A673 (cell line): ENCODE results near the gene SERGEF. TPM values are rescaled to one million over a fixed set of nuclear protein-coding genes. Genes with fewer than 3 reads are reported as not detected.

Source experiments
- BruUV-seq: library from RNA; stranded (reverse); fragments of 400-500 nt; replicated peaks from 2 replicates; lab custom pipeline; 2021; lab: Mats Ljungman, UMichigan
- CTCF ChIA-PET: fragments of 300-600 bp; sonication (Branson Sonifier 250); formaldehyde crosslinking; loops from one replicate; lab custom pipeline; 2022; ENCODE audit warnings: antibody characterized with exemption; lab: Charles Lee
- POLR2A ChIA-PET: fragments of 300-600 bp; sonication (Branson Sonifier 250); formaldehyde crosslinking; loops from one replicate; lab custom pipeline; 2022; ENCODE audit warnings: antibody characterized with exemption; ENCODE audit not compliant: low non-redundant PET; lab: Charles Lee
- DNase-seq: peaks from one replicate; pipeline ENCODE4 v3.0.0-alpha.2; 2015; ENCODE audit warnings: low spot score
- H3K27ac ChIP-seq: fragments of 200-600 bp; sonication (generic); 2 replicates; pipeline ENCODE4 v1.5.1; 2016; ENCODE audit warnings: mixed run types, low read depth, mild to moderate bottlenecking, mixed read lengths, antibody characterized with exemption, low read length; ENCODE audit not compliant: poor library complexity, severe bottlenecking
- H3K27me3 ChIP-seq: fragments of 200-600 bp; sonication (generic); replicated peaks from 2 replicates; pipeline ENCODE4 v1.6.1; 2017; ENCODE audit warnings: mixed run types, low read depth, mild to moderate bottlenecking, mixed read lengths, antibody characterized with exemption, low read length; ENCODE audit not compliant: insufficient read depth, poor library complexity
- H3K36me3 ChIP-seq: fragments of 200-600 bp; sonication (generic); 2 replicates; pipeline ENCODE4 v1.6.1; 2016; ENCODE audit warnings: mixed run types, mild to moderate bottlenecking, mixed read lengths, antibody characterized with exemption, low read length; ENCODE audit not compliant: insufficient read depth, poor library complexity, severe bottlenecking
- H3K4me1 ChIP-seq: fragments of 200-600 bp; sonication (generic); 2 replicates; pipeline ENCODE4 v1.6.1; 2017; ENCODE audit warnings: mixed run types, mild to moderate bottlenecking, mixed read lengths, antibody characterized with exemption, low read length; ENCODE audit not compliant: insufficient read depth, poor library complexity, severe bottlenecking
- H3K4me3 ChIP-seq: fragments of 200-600 bp; sonication (generic); 2 replicates; pipeline ENCODE4 v1.5.1; 2016; ENCODE audit warnings: low read depth, mixed run types, mild to moderate bottlenecking, mixed read lengths, low read length; ENCODE audit not compliant: poor library complexity, severe bottlenecking
- H3K9me3 ChIP-seq: fragments of 200-600 bp; sonication (generic); 2 replicates; pipeline ENCODE4 v1.6.1; 2016; ENCODE audit warnings: mixed run types, low read depth, mild to moderate bottlenecking, mixed read lengths, antibody characterized with exemption, low read length; ENCODE audit not compliant: poor library complexity, severe bottlenecking
- EZH2 ChIP-seq: fragments of 200-600 bp; sonication (generic); IDR thresholded peaks from 2 replicates; pipeline ENCODE4 v1.6.1; 2017; ENCODE audit warnings: borderline replicate concordance, low read depth, mild to moderate bottlenecking, mixed read lengths, antibody characterized with exemption, low read length; ENCODE audit not compliant: poor library complexity, severe bottlenecking
- intact Hi-C: fragments of 100-400 bp; cut with micrococcal nuclease; formaldehyde crosslinking; loops from one replicate; pipeline ENCODE4 v1.10.0; 2022; ENCODE audit not compliant: unreplicated experiment
- total RNA-seq: library from RNA; stranded (reverse); gene quantifications from 2 replicates; pipeline ENCODE4 v1.2.3, GENCODE V29; 2021
- TF ChIP-seq, protein P1 (sequence below): fragments of 300-800, 200-600 bp; sonication (generic); conservative IDR thresholded peaks from 2 replicates; pipeline ENCODE4 v1.5.1; 2017; ENCODE audit warnings: low read depth, mild to moderate bottlenecking, antibody characterized with exemption, low read length, moderate library complexity, mixed read lengths

Gene SERGEF
- total RNA-seq, 1 experiment from 2014 or later, result 15.2 TPM

DNA sequence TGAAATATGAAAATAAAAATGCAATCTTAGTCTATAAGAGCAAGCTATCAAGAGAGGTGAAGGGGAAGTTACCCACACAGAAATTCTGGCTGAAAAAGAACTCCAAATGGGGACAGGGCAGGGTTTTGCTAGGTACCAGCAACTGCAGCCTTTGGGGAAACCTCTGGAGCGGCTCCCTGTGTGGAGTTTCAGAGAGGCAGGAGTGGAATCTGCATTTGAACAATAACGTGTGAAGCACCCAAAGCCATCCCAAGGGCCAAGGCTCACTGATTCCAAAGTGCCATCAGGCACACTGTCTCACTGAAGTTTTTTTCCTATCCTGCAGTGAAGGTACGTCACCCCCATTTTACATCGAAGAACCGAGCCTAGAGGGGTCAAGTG, 190.5 kb downstream of the SERGEF start:
- H3K9me3 ChIP-seq, result no peaks in the 10 kb centered on the region
- POLR2A ChIA-PET, result no interaction called here
- intact Hi-C loops, result no loop called here
- H3K4me3 ChIP-seq, result no peak overlapping the region
- no peaks in the 10 kb centered on the region for H3K36me3 ChIP-seq
- H3K27me3 ChIP-seq, result no peaks in the 10 kb centered on the region
- CTCF ChIA-PET, result no interaction called here
- no peak for DNase-seq
- no TSS peak for BruUV-seq
- H3K4me1 ChIP-seq, result no peaks in the 10 kb centered on the region
- TF ChIP-seq EZH2, result no peak
- TF ChIP-seq, protein P1, sequence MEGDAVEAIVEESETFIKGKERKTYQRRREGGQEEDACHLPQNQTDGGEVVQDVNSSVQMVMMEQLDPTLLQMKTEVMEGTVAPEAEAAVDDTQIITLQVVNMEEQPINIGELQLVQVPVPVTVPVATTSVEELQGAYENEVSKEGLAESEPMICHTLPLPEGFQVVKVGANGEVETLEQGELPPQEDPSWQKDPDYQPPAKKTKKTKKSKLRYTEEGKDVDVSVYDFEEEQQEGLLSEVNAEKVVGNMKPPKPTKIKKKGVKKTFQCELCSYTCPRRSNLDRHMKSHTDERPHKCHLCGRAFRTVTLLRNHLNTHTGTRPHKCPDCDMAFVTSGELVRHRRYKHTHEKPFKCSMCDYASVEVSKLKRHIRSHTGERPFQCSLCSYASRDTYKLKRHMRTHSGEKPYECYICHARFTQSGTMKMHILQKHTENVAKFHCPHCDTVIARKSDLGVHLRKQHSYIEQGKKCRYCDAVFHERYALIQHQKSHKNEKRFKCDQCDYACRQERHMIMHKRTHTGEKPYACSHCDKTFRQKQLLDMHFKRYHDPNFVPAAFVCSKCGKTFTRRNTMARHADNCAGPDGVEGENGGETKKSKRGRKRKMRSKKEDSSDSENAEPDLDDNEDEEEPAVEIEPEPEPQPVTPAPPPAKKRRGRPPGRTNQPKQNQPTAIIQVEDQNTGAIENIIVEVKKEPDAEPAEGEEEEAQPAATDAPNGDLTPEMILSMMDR, result no peak
- no peak overlapping the region for H3K27ac ChIP-seq

GRCh38 chr11:17821648-17822400, 191.0 kb downstream of the SERGEF start:
- no peak overlapping the region for H3K4me3 ChIP-seq
- no peak for DNase-seq
- H3K36me3 ChIP-seq, result no peaks in the 10 kb centered on the region
- H3K4me1 ChIP-seq, result no peaks in the 10 kb centered on the region
- no peak for TF ChIP-seq EZH2
- TF ChIP-seq, protein P1, result no peak
- no peaks in the 10 kb centered on the region for H3K9me3 ChIP-seq
- ChIA-PET CTCF (no interaction called here), POLR2A (no interaction called here)
- no peak overlapping the region for H3K27ac ChIP-seq
- H3K27me3 ChIP-seq, result no peaks in the 10 kb centered on the region
- intact Hi-C loops, result no loop called here
- BruUV-seq, result no TSS peak

GRCh38 chr11:17816232-17816931, 196.5 kb downstream of the SERGEF start:
- CTCF ChIA-PET, result no interaction called here
- no TSS peak for BruUV-seq
- Histone ChIP-seq H3K27ac (no peak overlapping the region), H3K9me3 (no peaks in the 10 kb centered on the region), H3K36me3 (no peaks in the 10 kb centered on the region), H3K27me3 (no peaks in the 10 kb centered on the region), H3K4me1 (no peaks in the 10 kb centered on the region), H3K4me3 (no peak overlapping the region)
- no peak for DNase-seq
- intact Hi-C loops, result no loop called here
- no peak for TF ChIP-seq EZH2
- TF ChIP-seq, protein P1, result no peak
- POLR2A ChIA-PET, result no interaction called here
